PC-3 (cell line): ENCODE measurements around the gene MICALL2. TPM values are rescaled to one million over a fixed set of nuclear protein-coding genes. Genes with fewer than 3 reads are reported as not detected.

Source experiments
- ATAC-seq: fragments of 200-7000 bp; cut with Tn5 transposase; 2 replicates; pipeline ENCODE4 v1.9.1; 2020; ENCODE audit warnings: mild to moderate bottlenecking, moderate library complexity
- BruUV-seq: library from RNA; stranded (reverse); fragments of 400-500 nt; replicated peaks from 2 replicates; lab custom pipeline; 2021; lab: Mats Ljungman, UMichigan
- CTCF ChIA-PET: fragments of 300-600 bp; sonication (Branson Sonifier 250); formaldehyde crosslinking; loops from one replicate; lab custom pipeline; 2022; ENCODE audit warnings: antibody characterized with exemption; lab: Charles Lee
- POLR2A ChIA-PET: fragments of 300-600 bp; sonication (Branson Sonifier 250); formaldehyde crosslinking; loops from one replicate; lab custom pipeline; 2022; ENCODE audit warnings: antibody characterized with exemption; ENCODE audit not compliant: unreplicated experiment; lab: Charles Lee
- DNase-seq: peaks from one replicate; pipeline ENCODE4 v3.0.0-alpha.2; 2015
- H2AFZ ChIP-seq: fragments of 300-600 bp; sonication (generic); 2 replicates; pipeline ENCODE4 v1.6.0; 2016; ENCODE audit warnings: antibody characterized with exemption, low read length
- H3F3A ChIP-seq: fragments of 300-600 bp; sonication (generic); one replicate; pipeline ENCODE4 v1.6.0; 2017; ENCODE audit warnings: antibody characterized with exemption, low read length, control low read depth, mild to moderate bottlenecking; ENCODE audit not compliant: unreplicated experiment
- H3K27ac ChIP-seq: fragments of 300-600 bp; sonication (generic); 2 replicates; pipeline ENCODE4 v1.5.1; 2016; ENCODE audit warnings: mild to moderate bottlenecking, low read length
- H3K27me3 ChIP-seq: fragments of 300-600 bp; sonication (generic); 2 replicates; pipeline ENCODE4 v1.6.1; 2016; ENCODE audit warnings: low read length, mixed read lengths
- H3K36me3 ChIP-seq: fragments of 300-600 bp; sonication (generic); 2 replicates; pipeline ENCODE4 v1.6.1; 2016; ENCODE audit warnings: low read depth, mixed run types, low read length, mixed read lengths
- H3K4me1 ChIP-seq: fragments of 300-600 bp; sonication (generic); 2 replicates; pipeline ENCODE4 v1.5.1; 2016; ENCODE audit warnings: low read length; ENCODE audit not compliant: insufficient read depth
- H3K4me2 ChIP-seq: fragments of 300-600 bp; sonication (generic); 2 replicates; pipeline ENCODE4 v1.6.0; 2016; ENCODE audit warnings: low read length
- H3K4me3 ChIP-seq: fragments of 300-600 bp; sonication (generic); 2 replicates; pipeline ENCODE4 v1.5.1; 2016; ENCODE audit warnings: mild to moderate bottlenecking, low read length, mixed read lengths
- H3K79me2 ChIP-seq: fragments of 300-600 bp; sonication (generic); 2 replicates; pipeline ENCODE4 v1.6.1; 2017; ENCODE audit warnings: low read length, mixed read lengths
- H3K9ac ChIP-seq: fragments of 300-600 bp; sonication (generic); 2 replicates; pipeline ENCODE4 v1.6.0; 2016; ENCODE audit warnings: mild to moderate bottlenecking, low read length
- H3K9me2 ChIP-seq: fragments of 300-600 bp; sonication (generic); replicated peaks from 2 replicates; pipeline ENCODE4 v1.6.1; 2016; ENCODE audit warnings: mixed run types, low read length, mixed read lengths
- H3K9me3 ChIP-seq: fragments of 300-600 bp; sonication (generic); 2 replicates; pipeline ENCODE4 v1.6.1; 2016; ENCODE audit warnings: low read length, mixed read lengths
- H4K20me1 ChIP-seq: fragments of 300-600 bp; sonication (generic); 2 replicates; pipeline ENCODE4 v1.6.1; 2016; ENCODE audit warnings: low read length, mixed read lengths
- CTCF ChIP-seq: fragments of 300-600 bp; sonication (generic); conservative IDR thresholded peaks from 2 replicates; pipeline ENCODE4 v1.5.1; 2017; ENCODE audit warnings: antibody characterized with exemption, low read depth, mild to moderate bottlenecking, low read length
- EZH2 ChIP-seq: fragments of 300-600 bp; sonication (generic); IDR thresholded peaks from one replicate; pipeline ENCODE4 v1.6.1; 2017; ENCODE audit warnings: antibody characterized with exemption, mild to moderate bottlenecking, low read length; ENCODE audit not compliant: unreplicated experiment
- EZH2phosphoT487 ChIP-seq: fragments of 300-600 bp; sonication (generic); IDR thresholded peaks from 2 replicates; pipeline ENCODE4 v1.6.1; 2018; ENCODE audit warnings: mild to moderate bottlenecking, antibody characterized with exemption, low read length, borderline replicate concordance
- intact Hi-C: fragments of 100-400 bp; cut with micrococcal nuclease; formaldehyde crosslinking; loops from 2 replicates; pipeline ENCODE4 v1.9.0; 2023
- total RNA-seq: library from RNA; depleted of rRNA; stranded (reverse); fragments of >200 nt; gene quantifications from 2 replicates; pipeline ENCODE4 v1.2.3, GENCODE V29; 2014

MICALL2 gene
- total RNA-seq, 1 experiment from 2014 or later: 52.8 TPM

GRCh38 chr7:1411414-1411813 is 47.9 kb downstream of the MICALL2 start:
- no peak for DNase-seq
- Histone ChIP-seq H3K27me3 (no peaks in the 10 kb centered on the region), H3K4me1 (peaks cover 3% of the 10 kb centered on the region; the same call in 1 of the 2 replicates), H3K79me2 (no peaks in the 10 kb centered on the region), H3K9me2 (no peaks in the 10 kb centered on the region), H3F3A (no peaks in the 10 kb centered on the region), H2AFZ (no peak overlapping the region), H3K4me2 (no peak overlapping the region), H3K9ac (no peak overlapping the region), H3K4me3 (no peak overlapping the region), H3K9me3 (no peaks in the 10 kb centered on the region), H3K36me3 (no peaks in the 10 kb centered on the region), H3K27ac (no peak overlapping the region), H4K20me1 (no peaks in the 10 kb centered on the region)
- intact Hi-C loops: loop anchor here (5.0 kb wide), 1 partner anchor 184 kb away; no protein-coding TSS in a partner anchor
- no TSS peak for BruUV-seq
- no peak for ATAC-seq
- ChIA-PET CTCF (no interaction called here), POLR2A (no interaction called here)
- no peak for TF ChIP-seq EZH2
- TF ChIP-seq CTCF: no peak
- no peak for TF ChIP-seq EZH2phosphoT487

GRCh38 chr7:1410992-1411391 is 48.3 kb downstream of the MICALL2 start:
- no peaks in the 10 kb centered on the region for H4K20me1 ChIP-seq
- H3K9me2 ChIP-seq: no peaks in the 10 kb centered on the region
- H3K4me1 ChIP-seq: peaks cover 3% of the 10 kb centered on the region; the same call in 1 of the 2 replicates
- ChIA-PET CTCF (no interaction called here), POLR2A (no interaction called here)
- no peak overlapping the region for H3K4me3 ChIP-seq
- H3K79me2 ChIP-seq: no peaks in the 10 kb centered on the region
- no peaks in the 10 kb centered on the region for H3K36me3 ChIP-seq
- no peak overlapping the region for H3K9ac ChIP-seq
- H3K27me3 ChIP-seq: peaks cover 3% of the 10 kb centered on the region; the same call in 1 of the 2 replicates
- TF ChIP-seq CTCF (no peak), EZH2 (no peak), EZH2phosphoT487 (no peak)
- DNase-seq (no peak), ATAC-seq (no peak)
- H3K4me2 ChIP-seq: no peak overlapping the region
- no peak overlapping the region for H3K27ac ChIP-seq
- BruUV-seq: no TSS peak
- no peak overlapping the region for H2AFZ ChIP-seq
- H3K9me3 ChIP-seq: no peaks in the 10 kb centered on the region
- intact Hi-C loops: loop anchor here (5.0 kb wide), 1 partner anchor 184 kb away; no protein-coding TSS in a partner anchor
- no peaks in the 10 kb centered on the region for H3F3A ChIP-seq

GRCh38 chr7:1409555-1409954 is 49.7 kb downstream of the MICALL2 start:
- ChIA-PET POLR2A (no interaction called here), CTCF (no interaction called here)
- Histone ChIP-seq H3K9me3 (no peaks in the 10 kb centered on the region), H3K36me3 (no peaks in the 10 kb centered on the region), H3K27ac (no peak overlapping the region), H3K4me2 (no peak overlapping the region), H3K9me2 (no peaks in the 10 kb centered on the region), H4K20me1 (no peaks in the 10 kb centered on the region), H3K27me3 (peaks cover 12% of the 10 kb centered on the region), H3K4me1 (peaks cover 3% of the 10 kb centered on the region; the same call in 1 of the 2 replicates), H3K9ac (no peak overlapping the region), H3F3A (no peaks in the 10 kb centered on the region), H3K4me3 (no peak overlapping the region), H2AFZ (no peak overlapping the region), H3K79me2 (no peaks in the 10 kb centered on the region)
- DNase-seq: no peak
- no TSS peak for BruUV-seq
- TF ChIP-seq EZH2 (no peak), EZH2phosphoT487 (no peak), CTCF (no peak)
- no peak for ATAC-seq
- intact Hi-C loops: no loop called here
